Measurements from ENCODE around the gene RTP1.
"Not testable (repeated sequence)": the region's sequence is repeated elsewhere in the genome, so short reads cannot be mapped to it uniquely, and the experiment has no call there.

RTP1 gene, protein sequence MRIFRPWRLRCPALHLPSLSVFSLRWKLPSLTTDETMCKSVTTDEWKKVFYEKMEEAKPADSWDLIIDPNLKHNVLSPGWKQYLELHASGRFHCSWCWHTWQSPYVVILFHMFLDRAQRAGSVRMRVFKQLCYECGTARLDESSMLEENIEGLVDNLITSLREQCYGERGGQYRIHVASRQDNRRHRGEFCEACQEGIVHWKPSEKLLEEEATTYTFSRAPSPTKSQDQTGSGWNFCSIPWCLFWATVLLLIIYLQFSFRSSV

GRCh38 chr3:187197335-187197649 lies at the start of gene RTP1:
Gene RTP1, plus strand, starts transcription at chr3:187197486. Its CDS starts 30 bp downstream, at chr3:187197516.
- intact Hi-C loops (cut with DNase I) = no loop called here
- peak in 7 of 10 donors; percentile 20 to 89 (median 54) for DNase-seq

GRCh38 chr3:187150186-187150585 lies 47.1 kb upstream of the RTP1 start:
- no peak for DNase-seq
- intact Hi-C loops (cut with DNase I) = no loop called here

- DNase-seq = no peak
- intact Hi-C loops (cut with DNase I) = no loop called here
Measured at GRCh38 chr3:187150599-187150998, 46.7 kb upstream of the RTP1 start.

GRCh38 chr3:187161556-187161955 lies 35.7 kb upstream of the RTP1 start:
- DNase-seq = no peak
- intact Hi-C loops (cut with DNase I) = no loop called here

GRCh38 chr3:187162265-187162953 lies 34.9 kb upstream of the RTP1 start:
- intact Hi-C loops (cut with DNase I) = no loop called here
- DNase-seq = no peak

GRCh38 chr3:187165144-187165543 lies 32.1 kb upstream of the RTP1 start:
- DNase-seq = no peak
- intact Hi-C loops (cut with DNase I) = loop anchor here (2.0 kb wide), 2 partner anchors 52 to 314 kb away; no protein-coding TSS in a partner anchor

DNA sequence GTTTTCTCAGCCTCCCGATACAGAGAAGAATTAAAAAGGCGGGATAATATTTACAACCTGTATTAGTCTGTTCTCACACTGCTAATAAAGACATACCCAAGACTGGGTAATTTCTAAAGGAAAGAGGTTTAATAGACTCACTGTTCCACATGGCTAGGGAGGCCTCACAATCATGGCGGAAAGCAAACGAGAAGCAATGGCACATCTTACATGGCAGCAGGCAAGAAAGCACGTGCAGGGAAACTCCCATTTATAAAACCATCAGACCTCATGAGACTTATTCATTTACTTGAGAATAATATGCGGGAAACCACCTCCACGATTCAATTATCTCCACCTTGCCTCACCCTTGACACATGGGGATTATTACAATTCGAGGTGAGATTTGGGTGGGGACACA lies 30.5 kb upstream of the RTP1 start:
- intact Hi-C loops (cut with DNase I) = no loop called here
- DNase-seq = no peak

GRCh38 chr3:187167777-187168176 lies 29.5 kb upstream of the RTP1 start:
- peak in 4 of 10 donors; percentile 20 to 75 (median 33) for DNase-seq
- intact Hi-C loops (cut with DNase I) = no loop called here

DNA sequence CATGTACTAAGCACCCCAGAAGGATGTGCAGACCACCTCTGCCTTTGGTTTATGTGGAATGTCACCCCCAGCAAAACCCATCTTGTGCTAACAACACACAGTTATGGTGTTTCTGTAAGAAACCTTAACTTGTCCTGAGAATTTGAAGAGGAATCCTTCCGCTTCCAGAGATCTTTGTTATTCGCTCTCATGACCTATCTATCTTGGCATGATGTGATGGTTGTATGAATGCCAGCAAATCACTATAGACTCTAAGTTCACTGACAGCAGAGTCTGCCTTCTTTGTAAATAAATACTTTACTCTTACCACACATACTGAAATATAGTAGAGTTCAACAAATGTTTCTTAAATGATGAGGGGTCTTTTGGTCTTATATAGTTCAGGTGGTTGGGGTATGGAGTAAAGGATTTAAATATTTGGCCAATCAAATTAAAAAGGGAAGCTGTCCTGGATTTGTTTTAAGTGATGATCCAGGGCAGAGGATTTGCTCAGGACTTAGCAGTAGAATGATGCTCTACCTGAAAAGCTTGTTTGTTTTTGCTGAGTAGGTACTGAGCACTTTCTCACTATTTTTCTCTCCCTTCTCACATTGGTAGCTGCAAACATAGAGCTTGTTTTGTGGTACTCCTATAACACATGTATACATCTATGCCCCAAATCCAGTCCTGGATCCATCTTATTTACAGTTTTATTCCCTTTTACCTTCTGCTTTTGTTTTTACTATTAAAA lies 27.9 kb upstream of the RTP1 start:
- DNase-seq = no peak
- intact Hi-C loops (cut with DNase I) = no loop called here

- intact Hi-C loops (cut with DNase I) = not testable (repeated sequence)
Measured at GRCh38 chr3:187170911-187171310, 26.4 kb upstream of the RTP1 start.

GRCh38 chr3:187172929-187173328 lies 24.4 kb upstream of the RTP1 start:
- intact Hi-C loops (cut with DNase I) = no loop called here
- DNase-seq = no peak

More at GRCh38 chr3:187170911-187171310, 26.4 kb upstream of the RTP1 start:
- not testable (repeated sequence) for DNase-seq

- no peak for DNase-seq
Measured at GRCh38 chr3:187181454-187182170, 15.7 kb upstream of the RTP1 start.

DNA sequence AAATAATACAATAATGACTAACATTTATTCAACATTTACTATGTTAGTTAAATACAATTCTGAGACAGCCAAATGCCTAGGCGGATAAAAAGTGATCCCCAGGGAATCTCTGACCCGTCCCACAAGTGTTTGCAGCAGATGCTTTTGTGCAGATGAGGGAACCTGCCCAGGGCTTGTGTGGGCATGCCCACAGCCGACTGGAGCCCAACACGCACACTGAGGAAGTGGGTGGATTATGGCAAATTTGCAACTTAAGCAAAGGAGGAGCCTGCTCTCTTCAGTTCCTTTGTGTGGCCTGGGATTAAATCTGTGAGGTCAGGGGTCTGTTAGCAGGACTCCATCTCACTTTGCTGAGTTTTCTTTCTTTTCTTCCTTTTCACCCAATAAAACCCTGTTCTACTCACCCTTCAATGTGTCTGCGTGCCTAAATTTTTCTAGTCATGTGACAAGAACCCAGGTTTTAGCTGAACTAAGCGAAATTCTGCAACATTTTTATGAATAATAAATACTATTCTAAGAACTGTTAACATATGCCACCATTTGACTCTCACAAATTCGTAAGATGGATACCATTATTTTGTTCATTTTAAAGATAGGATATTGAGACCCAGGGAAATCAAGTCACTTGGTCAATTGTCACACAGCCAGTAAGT lies 13.9 kb upstream of the RTP1 start:
- DNase-seq = no peak
- intact Hi-C loops (cut with DNase I) = no loop called here

More at GRCh38 chr3:187181454-187182170, 15.7 kb upstream of the RTP1 start:
- intact Hi-C loops (cut with DNase I) = no loop called here

DNA sequence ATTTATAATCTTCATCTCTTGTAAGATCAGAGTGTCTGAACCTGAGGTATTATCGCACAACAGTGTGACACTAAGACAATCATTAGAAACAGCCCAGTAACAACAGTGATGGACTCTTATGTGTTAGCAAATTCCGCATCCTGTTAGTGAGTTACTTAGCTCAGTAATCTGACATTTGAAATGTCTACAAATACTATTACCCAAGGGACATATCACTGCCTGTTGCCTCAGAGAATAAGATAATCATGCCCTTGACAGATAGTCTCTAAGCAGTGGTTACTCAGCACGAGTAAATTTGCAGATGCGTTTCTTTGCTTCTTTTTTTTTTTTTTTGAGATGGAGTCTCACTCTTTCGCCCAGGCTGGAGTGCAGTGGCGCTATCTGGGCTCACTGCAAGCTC lies 13.4 kb upstream of the RTP1 start:
- intact Hi-C loops (cut with DNase I) = no loop called here
- DNase-seq = no peak

DNA sequence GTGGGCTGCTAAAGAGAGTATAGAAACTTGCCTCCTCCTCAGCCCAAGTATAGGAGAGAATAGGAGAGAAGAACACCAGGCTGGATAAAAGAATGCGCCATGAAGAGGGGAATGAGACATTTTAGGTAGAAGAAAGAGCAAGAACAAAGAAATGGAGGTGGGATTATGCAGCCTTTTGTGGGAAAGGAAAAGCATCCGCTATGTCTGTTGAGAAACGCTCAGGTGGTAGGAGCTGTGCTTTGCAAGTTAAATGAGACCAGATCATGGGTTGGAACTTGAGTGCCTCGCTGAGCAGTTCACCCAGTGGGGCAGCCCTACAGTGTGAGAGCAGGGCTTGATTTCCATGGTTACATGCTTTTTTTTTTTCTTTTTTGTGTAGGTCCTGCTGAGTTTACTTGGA lies 11.5 kb upstream of the RTP1 start:
- DNase-seq = no peak
- intact Hi-C loops (cut with DNase I) = no loop called here

DNA sequence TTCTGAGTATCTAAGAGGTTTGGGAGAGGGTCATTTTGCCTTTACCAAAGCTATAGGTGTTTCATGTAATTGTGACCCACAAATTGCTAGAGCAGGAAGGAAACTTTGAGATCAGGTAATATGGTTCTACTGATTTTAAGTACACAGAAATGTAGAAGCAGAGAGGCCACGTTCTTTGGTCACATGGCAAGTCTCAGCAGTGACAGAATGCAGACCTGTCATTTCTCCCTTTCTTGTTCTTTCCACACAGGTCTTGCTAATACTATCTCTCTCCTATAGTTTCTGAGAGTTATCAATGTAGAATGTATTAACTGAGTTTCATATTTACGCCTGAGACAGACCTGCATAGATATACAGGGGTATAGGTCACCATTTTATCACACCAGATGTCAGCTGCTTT lies 10.9 kb upstream of the RTP1 start:
- intact Hi-C loops (cut with DNase I) = no loop called here

GRCh38 chr3:187186801-187187421 lies 10.4 kb upstream of the RTP1 start:
- DNase-seq = no peak
- intact Hi-C loops (cut with DNase I) = no loop called here

More for the DNA sequence above, 10.9 kb upstream of the RTP1 start:
- DNase-seq = no peak

DNA sequence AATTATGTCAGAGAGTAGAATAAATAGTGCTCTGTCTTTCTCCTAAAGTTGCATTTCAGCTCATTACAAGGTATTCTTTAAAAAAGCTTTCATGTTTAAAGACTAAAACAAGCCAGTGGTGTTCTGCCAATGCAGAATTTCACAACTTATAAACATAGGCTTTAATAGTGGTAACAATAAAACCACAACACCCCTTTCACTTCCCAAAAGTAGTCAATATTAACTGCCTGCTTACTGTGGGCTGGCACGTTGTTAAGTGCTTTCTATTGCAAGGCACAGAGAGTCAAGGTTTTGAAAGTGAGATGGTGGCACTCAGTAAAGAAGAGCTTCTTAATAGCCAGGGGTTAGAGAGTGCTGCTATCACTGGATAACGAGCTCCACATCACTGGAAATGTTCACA lies 8.4 kb upstream of the RTP1 start:
- intact Hi-C loops (cut with DNase I) = no loop called here
- no peak for DNase-seq

- intact Hi-C loops (cut with DNase I) = no loop called here
Measured at GRCh38 chr3:187191271-187191670, 6.0 kb upstream of the RTP1 start.

GRCh38 chr3:187193181-187193580 lies 4.1 kb upstream of the RTP1 start:
- DNase-seq = no peak
- intact Hi-C loops (cut with DNase I) = no loop called here

More at GRCh38 chr3:187191271-187191670, 6.0 kb upstream of the RTP1 start:
- DNase-seq = no peak
